H9 (cell line): ENCODE measurements around the gene LRCOL1. TPM values are rescaled to one million over a fixed set of nuclear protein-coding genes. Genes with fewer than 3 reads are reported as not detected.

Experiments used
- DNase-seq: peaks from one replicate; pipeline ENCODE4 v3.0.0-alpha.2; 2017
- H2AFZ ChIP-seq: one replicate; pipeline ENCODE4 v1.6.1; 2013; ENCODE audit warnings: mild to moderate bottlenecking, low read length, control low read depth, moderate library complexity
- H2AK5ac ChIP-seq: 2 replicates; pipeline ENCODE4 v1.6.1; 2013; ENCODE audit warnings: low read length, control low read depth, mixed read lengths; ENCODE audit not compliant: insufficient read length
- H2BK120ac ChIP-seq: one replicate; pipeline ENCODE4 v1.6.1; 2013; ENCODE audit warnings: low read depth, mild to moderate bottlenecking, low read length, control low read depth, inconsistent platforms; ENCODE audit not compliant: poor library complexity, severe bottlenecking
- H2BK12ac ChIP-seq: 2 replicates; pipeline ENCODE4 v1.6.1; 2013; ENCODE audit warnings: low read length, control low read depth, mixed read lengths, low read depth; ENCODE audit not compliant: insufficient read length
- H2BK15ac ChIP-seq: 2 replicates; pipeline ENCODE4 v1.6.1; 2013; ENCODE audit warnings: low read depth, low read length, control low read depth
- H2BK20ac ChIP-seq: one replicate; pipeline ENCODE4 v1.6.1; 2013; ENCODE audit warnings: low read depth, mild to moderate bottlenecking, low read length, control low read depth, inconsistent platforms; ENCODE audit not compliant: poor library complexity, severe bottlenecking
- H2BK5ac ChIP-seq: 2 replicates; pipeline ENCODE4 v1.6.1; 2013; ENCODE audit warnings: low read length, control low read depth, mixed read lengths; ENCODE audit not compliant: insufficient read length
- H3K14ac ChIP-seq: 2 replicates; pipeline ENCODE4 v1.6.1; 2013; ENCODE audit warnings: low read length, control low read depth; ENCODE audit not compliant: insufficient read depth
- H3K18ac ChIP-seq: 2 replicates; pipeline ENCODE4 v1.6.1; 2013; ENCODE audit warnings: low read depth, mild to moderate bottlenecking, mixed read lengths, low read length, control low read depth; ENCODE audit not compliant: insufficient read length
- H3K23ac ChIP-seq: 2 replicates; pipeline ENCODE4 v1.6.1; 2013; ENCODE audit warnings: low read length, control low read depth, mixed read lengths, low read depth; ENCODE audit not compliant: insufficient read length
- H3K23me2 ChIP-seq: 2 replicates; pipeline ENCODE4 v1.6.1; 2013; ENCODE audit warnings: low read depth, mild to moderate bottlenecking, mixed read lengths, low read length, control low read depth; ENCODE audit not compliant: insufficient read length, poor library complexity, severe bottlenecking
- H3K27ac ChIP-seq: 2 replicates; pipeline ENCODE4 v1.5.1; 2013; ENCODE audit warnings: low read length, control low read depth, mixed read lengths, low read depth; ENCODE audit not compliant: insufficient read length
- H3K27me3 ChIP-seq: 2 replicates; pipeline ENCODE4 v1.6.1; 2013; ENCODE audit warnings: low read length, control low read depth, inconsistent platforms; ENCODE audit not compliant: insufficient read depth
- H3K4ac ChIP-seq: 2 replicates; pipeline ENCODE4 v1.6.1; 2013; ENCODE audit warnings: low read depth, mild to moderate bottlenecking, control low read depth, inconsistent platforms, low read length, moderate library complexity
- H3K4me1 ChIP-seq: 2 replicates; pipeline ENCODE4 v1.6.1; 2013; ENCODE audit warnings: low read length, control low read depth, inconsistent platforms; ENCODE audit not compliant: insufficient read depth
- H3K4me2 ChIP-seq: 2 replicates; pipeline ENCODE4 v1.6.1; 2013; ENCODE audit warnings: low read length, control low read depth, mixed read lengths; ENCODE audit not compliant: insufficient read length, insufficient read depth
- H3K56ac ChIP-seq: 2 replicates; pipeline ENCODE4 v1.6.1; 2013; ENCODE audit warnings: low read depth, mild to moderate bottlenecking, mixed read lengths, low read length, control low read depth; ENCODE audit not compliant: insufficient read length
- H3K79me1 ChIP-seq: 2 replicates; pipeline ENCODE4 v1.6.1; 2013; ENCODE audit warnings: low read depth, mild to moderate bottlenecking, moderate library complexity, low read length, control low read depth, inconsistent platforms; ENCODE audit not compliant: insufficient read depth, poor library complexity, severe bottlenecking
- H3K79me2 ChIP-seq: 2 replicates; pipeline ENCODE4 v1.6.1; 2013; ENCODE audit warnings: low read length, control low read depth, inconsistent platforms; ENCODE audit not compliant: insufficient read depth
- H3K9ac ChIP-seq: 2 replicates; pipeline ENCODE4 v1.6.1; 2013; ENCODE audit warnings: low read length, control low read depth, mixed read lengths; ENCODE audit not compliant: insufficient read length; ENCODE audit errors: extremely low read depth
- H3K9me3 ChIP-seq: one replicate; pipeline ENCODE4 v1.6.1; 2013; ENCODE audit warnings: low read depth, low read length, inconsistent platforms; ENCODE audit not compliant: control insufficient read depth
- H3T11ph ChIP-seq: one replicate; pipeline ENCODE4 v1.6.1; 2013; ENCODE audit warnings: mild to moderate bottlenecking, low read length, control low read depth, inconsistent platforms
- H4K20me1 ChIP-seq: one replicate; pipeline ENCODE4 v1.6.1; 2013; ENCODE audit not compliant: control insufficient read depth, insufficient read length, insufficient read depth
- H4K5ac ChIP-seq: 2 replicates; pipeline ENCODE4 v1.6.1; 2013; ENCODE audit warnings: low read depth, mild to moderate bottlenecking, mixed read lengths, low read length, control low read depth; ENCODE audit not compliant: insufficient read length
- H4K8ac ChIP-seq: replicated peaks from 2 replicates; pipeline ENCODE4 v1.6.1; 2013; ENCODE audit warnings: low read length, control low read depth, mixed read lengths, low read depth; ENCODE audit not compliant: insufficient read length
- H4K91ac ChIP-seq: 2 replicates; pipeline ENCODE4 v1.6.1; 2013; ENCODE audit warnings: low read depth, mild to moderate bottlenecking, moderate library complexity, mixed read lengths, low read length, control low read depth; ENCODE audit not compliant: insufficient read length
- H3K27ac Mint-ChIP-seq, 3 experiments: 2 replicates in 2 of 3; 3 replicates in 1 of 3; pipeline ENCODE4 v1.8.0; 2020 to 2021; ENCODE audit warnings: mixed read lengths in 3 of 3, mild to moderate bottlenecking in 1 of 3, moderate library complexity in 1 of 3
- H3K27me3 Mint-ChIP-seq: 2 replicates; pipeline ENCODE4 v1.8.0; 2021; ENCODE audit warnings: low read depth, mild to moderate bottlenecking, moderate library complexity, mixed read lengths
- H3K36me3 Mint-ChIP-seq, 3 experiments: 2 replicates in 2 of 3; 3 replicates in 1 of 3; pipeline ENCODE4 v1.8.0; 2020 to 2021; ENCODE audit warnings: low read depth in 3 of 3, mixed read lengths in 3 of 3; ENCODE audit not compliant: insufficient read depth in 1 of 3
- H3K4me1 Mint-ChIP-seq, 2 experiments: 2 replicates each; pipeline ENCODE4 v1.8.0; 2020; ENCODE audit warnings: mixed read lengths in 2 of 2
- H3K4me3 Mint-ChIP-seq, 2 experiments: 2 replicates in 1 of 2; 3 replicates in 1 of 2; pipeline ENCODE4 v1.8.0; 2020 to 2021; ENCODE audit warnings: mild to moderate bottlenecking in 2 of 2, mixed read lengths in 2 of 2, moderate library complexity in 1 of 2
- H3K9me3 Mint-ChIP-seq, 2 experiments: 2 replicates in 1 of 2; 3 replicates in 1 of 2; pipeline ENCODE4 v1.8.0; 2020; ENCODE audit warnings: mild to moderate bottlenecking in 2 of 2, mixed read lengths in 2 of 2, moderate library complexity in 1 of 2
- WGBS: extraction: QIAGEN DNeasy Blood & Tissue Kit; methylation state at CpG from one replicate; pipeline ENCODE4 v1.1.7; 2013; ENCODE audit warnings: missing lambda C conversion rate, low lambda C conversion rate, mixed read lengths; ENCODE audit not compliant: insufficient read length; ENCODE audit errors: extremely low coverage; 5-methylcytosine and 5-hydroxymethylcytosine counted together
- total RNA-seq: library from RNA; stranded (reverse); gene quantifications from 2 replicates; pipeline ENCODE4 v1.2.1, GENCODE V29; 2021
- TF ChIP-seq, protein P1 (sequence below): fragments of 200-600 bp; sonication (generic); conservative IDR thresholded peaks from 3 replicates; pipeline ENCODE4 v1.8.0; 2021; ENCODE audit warnings: antibody characterized with exemption, mild to moderate bottlenecking

The LRCOL1 gene
- total RNA-seq, 1 experiment from 2014 or later: not detected

DNA sequence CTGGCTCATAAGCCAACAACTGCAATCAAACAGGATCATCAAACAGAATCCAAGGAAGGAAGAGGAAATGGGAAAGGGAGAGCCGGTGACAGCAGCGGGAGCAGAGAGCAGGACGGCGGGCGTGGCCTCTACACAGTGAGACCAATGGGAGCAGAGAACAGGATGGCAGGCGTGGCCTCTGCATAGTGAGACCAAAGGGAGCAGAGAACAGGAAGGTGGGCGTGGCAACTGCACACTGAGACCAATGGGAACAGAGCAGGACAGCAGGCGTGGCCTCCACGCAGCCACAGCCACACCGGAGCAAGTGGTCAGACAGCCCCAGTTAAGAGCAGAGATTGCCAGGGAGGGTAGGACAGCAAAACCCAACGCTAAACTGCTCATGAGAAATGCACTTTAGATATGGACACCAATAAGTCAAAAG, 16.4 kb downstream of the LRCOL1 start:
- Histone ChIP-seq H4K8ac (no peak overlapping the region), H4K20me1 (no peaks in the 10 kb centered on the region), H3K79me2 (no peaks in the 10 kb centered on the region), H2BK120ac (no peak overlapping the region), H2BK15ac (no peak overlapping the region), H3K9ac (no peak overlapping the region), H2BK5ac (no peak overlapping the region), H3K27me3 (peaks cover 23% of the 10 kb centered on the region; the same call in 1 of the 2 replicates), H2BK12ac (no peak overlapping the region), H2AK5ac (no peak overlapping the region), H2BK20ac (no peak overlapping the region), H3K23ac (no peak overlapping the region), H4K91ac (no peak overlapping the region), H3K27ac (no peak overlapping the region), H4K5ac (no peak overlapping the region), H3K9me3 (no peaks in the 10 kb centered on the region), H3K14ac (no peak overlapping the region), H3K56ac (no peak overlapping the region), H3T11ph (no peak overlapping the region), H3K79me1 (no peaks in the 10 kb centered on the region), H3K18ac (no peak overlapping the region), H3K23me2 (no peaks in the 10 kb centered on the region), H2AFZ (no peak overlapping the region), H3K4ac (no peak overlapping the region), H3K4me2 (no peak overlapping the region), H3K4me1 (no peaks in the 10 kb centered on the region)
- TF ChIP-seq, protein P1, sequence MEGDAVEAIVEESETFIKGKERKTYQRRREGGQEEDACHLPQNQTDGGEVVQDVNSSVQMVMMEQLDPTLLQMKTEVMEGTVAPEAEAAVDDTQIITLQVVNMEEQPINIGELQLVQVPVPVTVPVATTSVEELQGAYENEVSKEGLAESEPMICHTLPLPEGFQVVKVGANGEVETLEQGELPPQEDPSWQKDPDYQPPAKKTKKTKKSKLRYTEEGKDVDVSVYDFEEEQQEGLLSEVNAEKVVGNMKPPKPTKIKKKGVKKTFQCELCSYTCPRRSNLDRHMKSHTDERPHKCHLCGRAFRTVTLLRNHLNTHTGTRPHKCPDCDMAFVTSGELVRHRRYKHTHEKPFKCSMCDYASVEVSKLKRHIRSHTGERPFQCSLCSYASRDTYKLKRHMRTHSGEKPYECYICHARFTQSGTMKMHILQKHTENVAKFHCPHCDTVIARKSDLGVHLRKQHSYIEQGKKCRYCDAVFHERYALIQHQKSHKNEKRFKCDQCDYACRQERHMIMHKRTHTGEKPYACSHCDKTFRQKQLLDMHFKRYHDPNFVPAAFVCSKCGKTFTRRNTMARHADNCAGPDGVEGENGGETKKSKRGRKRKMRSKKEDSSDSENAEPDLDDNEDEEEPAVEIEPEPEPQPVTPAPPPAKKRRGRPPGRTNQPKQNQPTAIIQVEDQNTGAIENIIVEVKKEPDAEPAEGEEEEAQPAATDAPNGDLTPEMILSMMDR: no peak
- H3K4me1 Mint-ChIP-seq: peaks cover 3 to 13% of the 10 kb centered on the region in 2 experiments; a peak in 3 of 4 replicates
- peak overlapping the region in 1 of 2 experiments; percentile 33; a peak in 1 of 5 replicates for H3K4me3 Mint-ChIP-seq
- H3K27me3 Mint-ChIP-seq: peaks cover 93% of the 10 kb centered on the region
- no peak overlapping the region; a peak in 1 of 7 replicates for H3K27ac Mint-ChIP-seq
- peaks cover 0 to 6% of the 10 kb centered on the region in 2 experiments; a peak in 2 of 5 replicates for H3K9me3 Mint-ChIP-seq
- DNase-seq: peak; percentile 97
- H3K36me3 Mint-ChIP-seq: no peaks in the 10 kb centered on the region; a peak in 1 of 7 replicates
- WGBS: no CpG with 5 or more reads among the region's 11 CpGs
